ENCODE results near the gene TYW1B.
"Not testable (repeated sequence)": the region's sequence is repeated elsewhere in the genome, so short reads cannot be mapped to it uniquely, and the experiment has no call there.

TYW1B gene

DNA sequence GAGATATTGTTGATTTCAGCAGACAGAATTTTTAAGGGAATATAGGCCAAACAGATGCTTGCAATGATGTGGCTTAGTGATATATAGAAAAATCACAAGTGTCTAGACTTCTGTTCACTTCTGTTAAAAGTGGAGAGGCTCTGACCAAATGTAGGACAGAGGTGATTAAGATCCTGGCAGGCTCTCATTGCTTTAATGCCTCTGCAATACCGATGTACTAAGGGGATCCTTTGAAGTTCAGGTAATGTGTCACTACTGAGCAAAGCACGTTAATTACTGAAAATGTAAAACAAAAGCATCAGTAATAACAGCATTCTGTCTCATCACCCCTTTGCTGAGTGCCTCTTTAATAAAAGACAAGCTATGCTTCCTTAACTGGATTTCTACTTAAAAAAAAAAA lies 131.4 kb downstream of the TYW1B start:
- not testable (repeated sequence) for DNase-seq

DNA sequence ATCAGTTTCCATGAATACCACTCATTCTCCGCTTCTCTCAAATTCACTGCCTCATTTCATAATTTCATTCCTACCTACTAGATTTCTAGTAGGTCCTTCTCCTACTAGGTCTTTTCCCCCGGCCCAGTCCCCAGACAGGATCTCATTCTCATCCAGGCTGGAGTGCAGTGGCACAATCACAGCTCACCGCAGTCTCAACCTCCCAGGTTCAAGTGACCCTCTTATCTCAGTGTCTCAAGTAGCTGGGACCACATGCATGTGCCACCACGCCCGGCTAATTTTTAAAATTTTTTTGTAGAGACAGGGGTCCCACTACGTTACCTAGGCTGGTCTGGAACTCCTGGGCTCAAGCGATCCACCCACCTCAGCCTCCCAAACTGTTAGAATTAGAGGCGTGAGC lies 132.5 kb downstream of the TYW1B start:
- DNase-seq, result not testable (repeated sequence)

DNA sequence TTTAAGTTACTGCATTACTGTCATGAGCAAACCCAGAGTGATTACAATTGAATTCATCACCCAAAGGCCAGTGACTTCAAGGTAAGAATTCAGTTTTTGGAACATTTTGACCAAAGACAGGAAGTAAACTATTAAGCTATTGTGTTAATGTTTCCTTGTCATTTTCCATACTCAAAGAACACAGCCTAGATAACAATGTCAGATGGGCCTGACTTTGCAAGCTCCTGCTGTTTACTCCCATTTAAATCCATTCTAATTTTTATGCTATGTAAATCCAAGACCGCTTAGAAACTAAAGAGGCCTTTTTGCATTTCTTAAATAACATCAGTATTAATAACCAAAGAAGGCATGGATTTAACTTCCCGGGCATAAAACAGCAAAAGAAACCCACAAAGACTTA lies 136.6 kb downstream of the TYW1B start:
- DNase-seq, result not testable (repeated sequence)

DNA sequence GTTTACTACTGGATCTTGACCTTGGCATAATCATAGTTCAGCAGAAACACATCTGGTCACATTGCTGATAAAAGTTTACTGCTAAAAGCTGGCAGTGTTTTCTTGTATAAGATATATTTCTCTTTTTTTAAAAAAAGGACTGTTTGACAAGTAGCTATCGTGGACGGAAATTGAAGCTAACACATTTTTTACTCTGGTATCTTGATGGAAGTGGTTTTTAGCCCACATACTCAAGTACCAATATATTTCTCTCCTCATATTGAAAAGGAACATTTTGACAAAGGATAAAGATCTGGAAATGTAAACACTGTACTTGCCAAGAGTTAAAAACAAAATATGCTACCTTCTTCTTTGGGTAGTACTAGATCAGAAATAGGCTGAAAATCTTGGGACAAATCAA lies 137.8 kb downstream of the TYW1B start:
- DNase-seq, result not testable (repeated sequence)

DNA sequence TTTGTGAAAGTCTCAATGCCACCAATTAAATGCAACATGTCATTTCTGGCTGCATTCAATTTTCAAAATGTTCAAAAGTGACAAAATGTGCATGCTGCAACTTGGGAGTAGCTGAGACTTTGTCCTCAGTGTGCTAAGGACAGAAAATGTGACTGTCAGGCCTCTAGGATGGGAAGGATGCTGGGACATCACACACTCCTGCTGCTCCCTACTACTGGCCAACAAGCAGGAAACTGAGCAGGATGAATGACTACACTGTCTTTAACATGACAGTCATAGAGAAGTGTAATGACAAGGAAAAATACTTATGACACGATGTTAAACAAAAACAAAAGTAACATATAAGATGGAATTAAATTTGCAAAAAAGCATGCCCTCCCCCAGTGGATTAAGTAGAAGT lies 138.7 kb downstream of the TYW1B start:
- DNase-seq, result not testable (repeated sequence)

DNA sequence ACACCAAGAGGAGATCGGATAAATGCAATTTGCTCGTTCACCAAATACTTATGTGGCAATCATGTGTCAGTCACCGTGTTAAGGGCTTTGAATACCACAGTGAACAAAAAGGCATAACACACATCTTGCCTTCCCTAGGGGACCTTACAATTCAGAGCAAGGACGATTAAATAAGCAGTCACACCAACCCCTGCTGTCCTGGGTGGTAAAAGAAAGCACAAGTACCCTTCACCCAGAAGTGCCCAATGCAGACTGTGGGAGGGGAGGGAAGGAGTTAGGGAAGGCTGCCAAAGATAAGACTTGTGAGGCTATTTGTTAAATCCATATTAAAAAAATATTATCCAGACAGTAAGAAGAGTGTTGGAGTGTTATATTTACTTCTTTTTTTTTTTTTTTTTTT lies 146.8 kb downstream of the TYW1B start:
- not testable (repeated sequence) for DNase-seq

DNA sequence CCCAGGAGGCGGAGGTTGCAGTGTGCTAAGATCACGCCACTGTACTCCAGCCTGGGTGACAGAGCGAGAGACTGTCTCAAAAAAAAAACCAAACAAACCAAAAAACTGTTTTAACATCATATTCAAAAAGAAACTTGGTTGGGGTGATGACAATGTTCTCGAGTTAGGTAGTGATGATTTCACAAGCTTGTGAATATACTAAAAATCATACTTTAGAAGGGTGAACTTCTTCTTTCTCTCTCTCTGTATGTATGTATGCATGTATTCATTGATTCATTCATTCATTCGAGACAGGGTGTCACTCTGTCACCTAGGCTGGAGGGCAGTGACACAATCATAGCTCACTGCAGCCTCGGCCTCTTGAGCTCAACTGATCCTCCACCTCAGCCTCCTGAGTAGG lies 151.1 kb downstream of the TYW1B start:
- DNase-seq, result not testable (repeated sequence)

DNA sequence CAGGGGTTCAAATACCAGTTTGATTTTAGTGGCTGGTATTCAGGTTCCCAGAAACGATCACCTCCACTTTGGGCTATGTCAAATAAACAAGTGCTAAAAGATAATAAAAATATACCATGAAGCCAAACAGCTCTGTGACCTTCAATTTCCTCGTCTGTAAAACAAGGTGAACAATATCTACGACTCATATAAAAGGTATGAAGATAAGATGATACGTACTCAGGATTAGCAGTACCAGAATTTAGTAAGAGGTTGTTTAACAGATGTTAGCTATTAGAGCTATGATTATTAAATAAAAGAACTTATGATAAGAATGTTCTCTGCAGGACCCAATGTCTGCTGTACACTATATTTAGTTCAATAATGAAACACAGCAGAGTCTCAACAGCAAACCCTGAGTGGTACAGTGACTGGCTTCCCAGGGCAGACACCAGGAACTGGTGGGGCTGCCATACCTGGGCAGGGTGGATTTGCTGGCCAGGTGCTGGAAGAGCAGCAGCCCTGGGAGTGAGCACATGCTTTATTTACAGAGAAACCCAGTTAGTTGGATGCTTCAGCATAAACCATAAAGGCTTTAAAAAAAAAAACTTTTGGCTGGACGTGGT lies 151.8 kb downstream of the TYW1B start:
- not testable (repeated sequence) for DNase-seq

DNA sequence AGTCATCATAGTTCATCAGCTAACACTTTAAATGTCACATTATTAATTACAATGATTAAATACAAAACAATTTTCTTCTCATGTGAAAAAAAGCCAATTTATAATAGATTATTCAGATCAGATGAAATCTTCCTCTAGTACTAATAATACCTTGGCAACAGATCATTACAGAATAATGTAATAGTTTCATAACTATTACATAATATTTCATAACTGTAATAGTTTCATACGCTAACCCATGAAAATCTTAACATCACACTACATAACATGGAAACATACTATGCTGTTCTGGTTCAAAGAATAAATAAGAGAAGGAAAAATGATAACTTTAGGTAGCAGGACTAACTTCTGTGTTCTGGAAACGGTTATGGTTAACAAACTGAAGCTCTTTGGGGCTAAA lies 152.3 kb downstream of the TYW1B start:
- DNase-seq, result not testable (repeated sequence)

DNA sequence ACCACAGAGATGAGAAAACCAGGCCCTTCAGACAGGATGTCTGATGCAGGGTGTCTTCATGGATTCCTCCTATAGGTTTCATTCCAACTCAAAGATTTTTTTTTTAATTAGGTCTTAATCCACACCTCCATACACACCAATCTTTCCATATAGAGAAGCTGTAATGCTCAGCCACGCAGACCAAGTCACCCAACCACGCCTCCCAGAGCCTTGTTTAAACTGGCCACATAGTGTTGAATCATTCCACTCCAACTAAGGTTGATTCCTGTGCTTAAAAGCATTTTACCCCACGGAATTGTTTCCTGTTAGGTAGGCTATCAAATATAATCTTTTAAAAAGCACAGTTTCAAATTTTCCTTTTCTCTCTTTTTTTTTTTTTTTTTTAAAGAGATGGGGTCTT lies 153.6 kb downstream of the TYW1B start:
- no peak for DNase-seq

DNA sequence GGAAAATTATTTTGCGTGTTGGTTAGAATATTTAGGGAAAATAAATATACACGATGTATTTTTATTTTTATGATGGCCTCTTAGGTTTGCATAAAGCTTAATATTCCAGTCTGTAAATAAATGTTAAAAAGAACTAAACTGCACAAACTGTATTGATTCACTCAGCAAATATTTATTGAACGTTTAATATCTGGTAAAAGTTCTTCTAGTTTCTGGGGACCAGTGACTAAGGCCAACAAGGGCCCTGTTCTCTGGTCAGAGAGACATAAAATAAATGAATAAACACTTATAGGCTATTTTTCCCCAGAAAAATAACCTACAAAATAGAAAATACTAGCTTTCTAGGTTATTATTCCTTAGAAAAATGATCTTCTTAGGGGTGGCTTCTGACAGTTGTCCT lies 157.2 kb downstream of the TYW1B start:
- DNase-seq, result not testable (repeated sequence)

DNA sequence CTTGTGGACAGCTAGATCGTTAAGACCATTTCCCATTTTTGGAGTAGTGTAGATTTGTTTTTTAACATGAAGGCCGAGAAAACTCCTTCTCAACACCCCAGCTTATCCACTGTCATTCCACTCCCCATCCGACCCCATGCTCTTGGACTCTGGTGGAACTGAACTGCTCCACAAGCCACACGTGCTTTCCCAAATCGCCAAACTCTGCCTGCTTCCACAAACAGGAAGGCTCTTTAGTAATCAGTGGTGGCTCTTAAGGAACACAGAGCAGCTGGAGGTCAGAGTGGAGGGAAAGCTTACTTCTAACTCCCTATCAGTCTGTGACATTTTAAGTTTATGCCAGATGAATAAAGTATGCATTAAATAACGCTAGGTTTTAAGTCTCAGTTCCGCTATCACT lies 159.6 kb downstream of the TYW1B start:
- DNase-seq, result not testable (repeated sequence)

DNA sequence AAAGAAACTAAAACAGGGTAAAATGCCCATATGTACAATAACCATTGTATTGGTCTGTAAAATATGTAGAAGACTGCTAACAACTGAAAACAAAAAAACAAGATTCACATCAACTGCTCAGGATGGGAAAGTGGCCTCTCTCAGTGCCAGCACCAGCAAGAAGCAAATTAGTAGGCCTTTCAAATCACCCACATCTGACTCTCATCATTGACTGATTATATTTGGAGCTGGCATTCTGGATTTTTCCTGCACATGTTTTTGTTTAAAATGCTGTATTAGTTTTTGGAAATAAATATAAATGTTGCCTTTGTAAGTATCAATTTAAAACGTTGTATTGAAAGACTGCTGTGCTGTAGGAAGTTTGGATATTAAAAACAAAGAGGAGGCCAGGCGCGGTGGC lies 161.0 kb downstream of the TYW1B start:
- DNase-seq, result not testable (repeated sequence)

DNA sequence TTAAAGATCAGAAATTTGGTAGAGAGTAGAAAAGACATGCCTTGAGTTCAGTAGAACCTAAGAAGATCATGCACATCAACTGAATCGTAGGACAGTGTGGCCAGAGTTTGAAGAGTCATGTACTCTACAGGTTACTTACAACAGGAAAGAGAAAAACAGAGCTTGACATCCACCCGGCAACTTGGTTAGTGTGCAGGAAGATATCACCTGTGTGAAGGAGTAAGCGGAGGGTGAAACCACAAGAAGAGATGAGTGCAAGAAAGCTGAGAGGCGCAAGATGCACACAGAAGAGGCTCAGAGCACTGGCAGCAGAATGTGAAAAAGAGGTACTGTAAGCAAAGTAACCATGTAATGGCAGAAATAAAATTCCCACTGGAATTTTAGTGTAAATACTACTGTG lies 179.4 kb downstream of the TYW1B start:
- DNase-seq, result not testable (repeated sequence)

DNA sequence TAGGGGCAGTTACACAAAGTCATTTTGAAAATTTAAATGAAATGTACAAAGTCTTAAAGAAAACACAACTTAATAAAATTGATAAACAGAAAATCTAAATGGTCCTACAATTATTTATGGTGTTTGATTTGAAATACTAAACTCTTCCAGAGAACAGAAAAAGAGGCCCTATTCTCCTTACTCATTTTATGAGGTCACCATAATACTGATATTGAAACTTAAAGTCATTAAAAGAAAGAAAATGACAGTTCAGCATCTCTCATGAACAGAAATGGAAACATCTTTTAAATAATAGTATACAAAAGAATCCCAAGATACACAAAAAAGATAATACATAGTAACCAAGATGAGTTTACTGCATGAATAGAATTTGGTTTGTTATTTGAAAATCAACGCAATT lies 184.3 kb downstream of the TYW1B start:
- not testable (repeated sequence) for DNase-seq

DNA sequence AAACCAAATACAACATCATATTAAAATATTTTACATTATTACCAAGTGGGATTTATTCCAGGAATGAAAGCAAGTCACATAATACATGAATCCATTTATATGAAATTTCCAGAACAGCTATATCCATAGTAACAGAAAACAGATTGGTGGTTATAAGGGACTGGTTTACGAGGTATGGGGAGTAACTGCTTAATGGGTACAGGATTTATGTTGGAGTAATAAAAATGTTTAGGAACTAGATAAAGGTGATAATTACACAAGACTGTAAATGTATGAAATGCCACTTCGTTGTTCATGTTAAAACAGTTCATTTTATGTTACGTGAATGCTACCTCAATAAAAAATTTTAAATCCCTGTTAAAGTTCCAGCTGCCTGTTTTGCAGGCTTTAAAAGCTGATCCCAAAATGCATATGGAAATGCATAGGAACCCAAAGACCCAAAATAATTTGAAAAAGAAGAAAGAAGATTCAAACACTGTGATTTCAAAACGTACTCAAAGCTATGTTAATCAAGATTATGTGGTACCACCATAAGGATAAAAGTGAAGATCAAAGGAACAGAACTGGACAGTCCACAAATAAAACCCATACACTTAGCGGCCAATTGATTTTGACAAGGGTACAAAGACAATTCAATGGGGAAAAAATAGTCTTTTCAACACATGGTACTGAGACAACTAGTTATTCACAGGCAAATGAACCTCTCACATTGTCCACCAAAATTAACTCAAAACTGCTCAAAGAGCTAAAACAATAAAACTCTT lies 186.3 kb downstream of the TYW1B start:
- DNase-seq, result not testable (repeated sequence)

DNA sequence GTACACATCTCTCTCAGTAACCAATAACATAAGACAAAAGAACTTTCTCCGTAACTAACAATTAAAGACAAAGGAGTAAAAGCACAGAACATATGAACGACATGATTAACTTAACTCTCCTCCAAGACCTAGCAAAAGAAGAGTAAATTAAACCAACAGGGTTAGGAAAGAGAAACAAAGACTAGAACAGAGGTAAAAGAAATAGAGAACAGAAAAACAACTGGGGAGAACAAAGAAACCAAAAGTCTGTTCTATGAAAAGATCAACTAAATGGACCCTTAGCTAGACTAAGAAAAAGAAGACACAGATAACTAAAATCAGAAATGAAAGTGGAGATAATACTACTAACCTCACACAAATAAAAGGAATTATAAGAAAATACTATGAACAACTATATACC lies 187.3 kb downstream of the TYW1B start:
- not testable (repeated sequence) for DNase-seq

DNA sequence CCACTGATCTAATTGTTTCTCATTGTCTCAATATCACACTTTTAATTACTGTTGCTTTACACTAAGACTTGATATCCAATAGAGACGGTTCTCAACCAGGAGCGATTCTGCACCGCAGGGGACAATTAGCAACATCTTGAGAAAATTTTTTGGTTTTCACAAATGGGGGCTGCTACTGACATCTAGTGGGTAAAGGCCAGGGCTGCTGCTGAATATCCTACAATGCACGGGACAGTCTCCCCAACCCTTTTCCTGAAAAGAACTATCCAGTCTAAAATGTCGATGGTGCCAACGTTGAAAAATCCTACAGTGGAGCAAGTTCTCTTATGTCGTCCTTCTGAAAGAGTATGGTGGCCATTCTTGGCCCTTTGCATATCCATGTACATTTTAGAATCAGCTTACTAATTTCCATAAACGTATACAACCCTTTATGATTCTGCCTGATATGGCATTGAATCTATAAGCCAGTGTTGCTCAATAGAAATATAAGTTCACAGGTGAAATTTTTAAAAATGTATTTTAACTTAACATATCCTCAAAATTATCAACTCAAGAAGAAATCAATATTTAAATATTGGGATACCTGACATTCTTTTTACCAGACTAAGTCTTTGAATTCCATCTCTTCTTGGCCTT lies 192.6 kb downstream of the TYW1B start:
- peak; percentile 6 for DNase-seq

DNA sequence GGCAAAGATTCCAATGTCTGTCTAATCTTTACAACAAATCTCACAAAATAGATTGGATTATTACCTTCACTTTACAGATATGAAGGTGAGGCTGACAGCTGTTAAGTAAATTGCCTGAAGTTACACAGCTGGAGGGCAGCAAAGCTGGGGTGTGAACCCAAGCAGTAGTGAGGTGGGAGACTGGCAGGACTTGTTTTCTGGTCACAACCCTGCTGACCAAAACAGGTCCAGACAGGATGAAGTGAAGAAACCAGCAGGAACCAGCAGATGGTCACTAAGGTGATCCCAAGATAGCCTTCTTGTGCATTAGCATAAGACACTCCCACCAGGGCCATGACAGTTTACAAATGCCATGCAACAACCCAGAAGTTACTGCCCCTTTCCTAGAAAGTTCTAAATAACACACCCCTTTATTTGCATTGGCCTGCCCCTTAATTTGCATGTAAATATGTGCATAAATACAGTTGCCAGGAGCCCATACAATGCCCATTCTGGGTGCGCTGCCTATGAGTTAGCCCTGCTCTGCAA lies 195.2 kb downstream of the TYW1B start:
- DNase-seq, result not testable (repeated sequence)

DNA sequence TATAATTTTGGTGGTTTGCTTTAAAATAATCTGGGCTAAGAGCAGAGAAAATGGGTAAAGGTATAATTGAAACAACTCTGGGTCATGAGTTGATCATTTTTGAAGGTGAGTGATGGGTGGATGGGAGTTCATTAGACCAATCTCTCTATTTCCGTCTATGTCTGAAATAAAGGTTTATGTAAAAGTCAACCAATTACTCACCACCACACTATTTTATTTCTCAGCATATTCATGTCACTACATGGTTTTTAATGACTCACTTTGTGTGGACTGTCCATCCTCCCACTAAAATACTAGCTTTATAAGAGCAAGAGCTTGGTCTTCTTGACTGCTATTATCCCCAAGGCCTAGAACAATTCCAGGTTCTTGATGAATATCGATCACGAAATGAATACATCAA lies 199.6 kb downstream of the TYW1B start:
- not testable (repeated sequence) for DNase-seq

DNA sequence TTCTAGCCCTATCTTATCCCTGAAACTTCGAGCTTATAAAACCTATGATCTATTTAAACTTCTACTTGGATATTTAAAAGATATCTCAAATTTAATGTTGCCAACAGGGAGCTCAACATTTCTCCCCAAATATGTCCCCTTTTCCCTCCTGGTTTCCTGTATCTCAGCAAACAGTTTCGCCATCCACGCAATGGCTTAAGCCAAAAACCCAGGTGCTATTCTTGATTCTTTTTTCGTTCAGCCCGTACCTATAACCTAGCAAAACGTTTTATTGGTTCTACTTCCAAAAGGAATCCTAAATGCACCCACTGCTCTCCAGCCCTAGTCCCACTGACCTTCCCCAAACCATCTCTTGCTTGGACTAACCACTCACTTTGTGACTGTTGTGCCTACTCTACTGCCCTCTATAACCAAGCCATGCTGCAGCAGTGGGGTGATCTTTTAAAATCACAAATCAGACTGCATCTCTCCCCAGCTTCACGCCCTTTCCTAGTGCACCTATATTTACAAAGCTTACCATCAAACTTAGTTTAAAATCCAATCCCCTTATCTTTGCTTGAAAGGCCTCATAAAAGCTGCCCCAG lies 201.5 kb downstream of the TYW1B start:
- not testable (repeated sequence) for DNase-seq

DNA sequence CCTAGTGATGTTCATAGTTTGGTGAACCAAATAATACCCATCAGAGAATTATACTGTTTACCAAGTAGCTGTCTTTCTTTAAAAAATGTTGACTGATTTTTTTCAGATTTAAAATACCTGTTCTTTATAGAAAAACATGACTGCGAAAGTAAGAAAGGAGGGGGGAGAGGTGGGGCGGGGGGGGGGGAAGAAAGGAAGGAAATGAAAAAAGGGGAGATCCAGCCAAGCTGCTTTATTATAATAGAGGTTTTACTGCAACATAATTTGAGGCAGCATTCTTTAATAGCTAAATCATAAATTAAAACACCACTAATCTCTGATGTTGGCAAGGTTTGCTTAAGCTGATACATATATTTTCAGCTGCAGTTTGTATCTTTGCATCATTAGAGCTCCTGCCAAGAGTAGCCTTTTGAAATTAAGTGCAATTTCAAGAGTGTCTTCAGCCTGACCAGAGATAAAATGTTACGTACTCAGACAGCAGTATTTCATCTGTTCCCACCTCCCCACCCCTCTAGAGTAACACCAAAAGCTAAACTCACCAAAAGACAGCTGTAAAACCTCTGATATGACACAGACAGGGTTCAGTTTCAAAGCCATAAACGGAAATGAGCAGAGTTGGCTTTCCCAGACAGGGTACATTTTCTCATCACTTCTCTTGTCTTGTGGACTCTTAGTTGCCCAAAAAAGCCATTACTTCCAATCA lies 202.1 kb downstream of the TYW1B start:
- DNase-seq, result not testable (repeated sequence)

DNA sequence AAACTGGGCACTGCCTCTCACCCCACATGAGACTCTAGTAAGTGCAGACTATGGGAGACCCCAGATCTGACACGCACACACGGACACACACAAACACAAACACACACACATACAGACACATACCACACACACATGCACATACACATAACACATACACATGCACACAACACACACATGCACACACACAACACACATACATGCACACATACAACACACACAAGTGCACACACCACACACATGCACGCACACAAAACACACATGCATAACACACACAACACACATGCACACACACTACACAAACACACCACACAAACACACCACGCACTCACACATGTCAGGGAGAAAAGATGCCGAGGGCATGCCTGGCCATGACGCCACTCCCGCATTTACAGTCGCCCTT lies 205.5 kb downstream of the TYW1B start:
- no peak for DNase-seq

Data from eye (tissue), 1 donor.